Liver (tissue), 9 donors: ENCODE measurements around the gene B3GAT2. TPM values are rescaled to one million over a fixed set of nuclear protein-coding genes. Genes with fewer than 3 reads are reported as not detected.
A peak's percentile ranks its signal among the peaks of the same experiment; 100 is the strongest.

Source experiments
- DNase-seq: peaks from one replicate; pipeline ENCODE4 v3.0.0-alpha.2; 2017; ENCODE audit warnings: low spot score
- H3K27ac ChIP-seq, 2 donors: one replicate each; pipeline ENCODE4 v1.7.0; 2013; ENCODE audit warnings: inconsistent platforms in 2 of 2, low read length in 2 of 2, control low read depth in 1 of 2, low read depth in 1 of 2, mild to moderate bottlenecking in 1 of 2
- H3K27me3 ChIP-seq, 4 donors: one replicate each; pipeline versions ENCODE4 v1.6.1 to v1.7.0; 2013; ENCODE audit warnings: low read length in 3 of 4, inconsistent platforms in 1 of 4, mild to moderate bottlenecking in 1 of 4, moderate library complexity in 1 of 4; ENCODE audit not compliant: control insufficient read depth in 4 of 4, insufficient read depth in 4 of 4
- H3K36me3 ChIP-seq, 4 donors: one replicate each; pipeline versions ENCODE4 v1.6.1 to v1.7.0; 2013; ENCODE audit warnings: low read length in 3 of 4, mild to moderate bottlenecking in 3 of 4, low read depth in 1 of 4, moderate library complexity in 1 of 4; ENCODE audit not compliant: control insufficient read depth in 4 of 4, insufficient read depth in 3 of 4
- H3K4me1 ChIP-seq, 4 donors: one replicate each; pipeline versions ENCODE4 v1.6.1 to v1.7.0; 2013; ENCODE audit warnings: low read length in 3 of 4, mild to moderate bottlenecking in 3 of 4, moderate library complexity in 1 of 4; ENCODE audit not compliant: control insufficient read depth in 4 of 4, insufficient read depth in 4 of 4
- H3K4me3 ChIP-seq, 3 donors: one replicate each; pipeline versions ENCODE4 v1.6.1 to v1.7.0; 2013; ENCODE audit warnings: low read length in 3 of 3, control low read depth in 1 of 3, low read depth in 1 of 3, mild to moderate bottlenecking in 1 of 3
- H3K9ac ChIP-seq, 2 donors: one replicate each; pipeline ENCODE4 v1.7.0; 2013; ENCODE audit warnings: low read length in 2 of 2, mild to moderate bottlenecking in 2 of 2, moderate library complexity in 2 of 2, control low read depth in 1 of 2, low read depth in 1 of 2
- H3K9me3 ChIP-seq, 4 donors: one replicate each; pipeline versions ENCODE4 v1.6.1 to v1.7.0; 2013; ENCODE audit warnings: low read length in 3 of 4; ENCODE audit not compliant: control insufficient read depth in 4 of 4
- FOXA2 ChIP-seq: IDR thresholded peaks from 2 replicates; pipeline ENCODE4 v1.6.1; 2016; ENCODE audit warnings: antibody characterized with exemption
- HNF4A ChIP-seq, 2 donors: conservative IDR thresholded peaks; 2 replicates each; pipeline ENCODE4 v1.6.1; 2016; ENCODE audit warnings: antibody characterized with exemption in 2 of 2, mild to moderate bottlenecking in 2 of 2
- HNF4G ChIP-seq: IDR thresholded peaks from 2 replicates; pipeline ENCODE4 v1.6.1; 2016; ENCODE audit warnings: antibody characterized with exemption
- NR2F2 ChIP-seq: IDR thresholded peaks from 2 replicates; pipeline ENCODE4 v1.6.1; 2016; ENCODE audit warnings: antibody characterized with exemption
- RAD21 ChIP-seq, 2 donors: IDR thresholded peaks; 2 replicates each; pipeline ENCODE4 v1.6.1; 2016; ENCODE audit warnings: antibody characterized with exemption in 2 of 2, mild to moderate bottlenecking in 2 of 2
- RXRA ChIP-seq, 2 donors: IDR thresholded peaks; 2 replicates each; pipeline ENCODE4 v1.6.1; 2017 to 2018; ENCODE audit warnings: antibody characterized with exemption in 2 of 2, mild to moderate bottlenecking in 1 of 2
- SP1 ChIP-seq: IDR thresholded peaks from 2 replicates; pipeline ENCODE4 v1.6.1; 2018; ENCODE audit warnings: antibody characterized with exemption, mild to moderate bottlenecking
- WGBS: extraction: QIAGEN DNeasy Blood & Tissue Kit; methylation state at CpG from one replicate; pipeline ENCODE4 v1.1.7; 2013; 5-methylcytosine and 5-hydroxymethylcytosine counted together
- polyA plus RNA-seq, 2 donors: library from polyadenylated mRNA; stranded (reverse) in 1 of 2; unstranded in 1 of 2; fragments of 200-250 nt in 1 of 2; fragments of >200 nt in 1 of 2; fragmentation: Nextera tagmentation in 1 of 2; extraction: Ambion mirVana in 1 of 2; gene quantifications; one replicate each; pipeline versions ENCODE4 v1.2.1 to v1.2.3, GENCODE V29; 2013 to 2015
- total RNA-seq, 2 donors: library from RNA; depleted of rRNA; stranded (reverse); fragments of >200 nt; gene quantifications; one replicate each; pipeline ENCODE4 v1.2.3, GENCODE V29; 2014
- TF ChIP-seq, protein P1 (sequence below): fragments of 150-350 bp; IDR thresholded peaks from 2 replicates; pipeline ENCODE4 v1.5.1; 2017; ENCODE audit warnings: improper control_type of control experiment, low read depth, low read length; ENCODE audit not compliant: missing input control
- TF ChIP-seq, protein P2 (sequence below): IDR thresholded peaks from 2 replicates; pipeline ENCODE4 v1.6.1; 2016; ENCODE audit warnings: antibody characterized with exemption
- TF ChIP-seq, protein P3 (sequence below): IDR thresholded peaks from 2 replicates; pipeline ENCODE4 v1.6.1; 2016; ENCODE audit warnings: antibody characterized with exemption
- TF ChIP-seq, protein P4 (sequence below): IDR thresholded peaks from 2 replicates; pipeline ENCODE4 v1.6.1; 2016; ENCODE audit warnings: antibody characterized with exemption, mild to moderate bottlenecking
- donor health status: healthy.
- donor health status: healthy.
- donor health status: healthy.
- donor health status: healthy.
- donor health status: healthy.

B3GAT2 gene
- total and polyA plus RNA-seq, 4 donors = under 0.01 to 0.97 (median 0.36) TPM

DNA sequence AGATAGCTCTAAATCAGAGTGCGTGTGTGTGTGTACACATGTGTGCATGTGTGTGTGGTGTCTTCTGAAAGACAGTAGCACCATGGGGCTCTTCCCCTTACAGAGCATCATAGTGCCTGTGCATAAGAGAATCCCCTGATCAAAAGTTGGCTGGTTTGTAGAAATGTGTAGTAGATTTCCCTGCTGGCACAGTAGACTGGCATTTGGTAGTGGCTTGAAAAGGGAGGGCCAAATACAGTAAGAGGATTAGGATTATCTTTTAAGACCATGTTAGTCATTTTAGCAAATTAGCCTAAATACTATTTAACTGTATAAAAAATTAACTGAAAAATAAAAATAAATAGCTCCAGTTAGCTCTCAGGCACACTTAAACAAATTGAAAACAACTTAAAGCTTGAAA, 112.6 kb downstream of the B3GAT2 start:
- no peak overlapping the region for H3K27ac ChIP-seq
- H3K4me3 ChIP-seq = no peak overlapping the region
- WGBS = 97% methylated on average over 1 of the region's 1 CpG
- peaks cover 4 to 19% (median 8%) of the 10 kb centered on the region in 4 donors for H3K4me1 ChIP-seq
- no peak for DNase-seq
- no peak for TF ChIP-seq FOXA2
- no peak for TF ChIP-seq RAD21 (IDR thresholded peaks at IDR 0.05)
- H3K9ac ChIP-seq = no peak overlapping the region
- no peaks in the 10 kb centered on the region for H3K27me3 ChIP-seq
- no peaks in the 10 kb centered on the region for H3K9me3 ChIP-seq
- no peaks in the 10 kb centered on the region for H3K36me3 ChIP-seq

DNA sequence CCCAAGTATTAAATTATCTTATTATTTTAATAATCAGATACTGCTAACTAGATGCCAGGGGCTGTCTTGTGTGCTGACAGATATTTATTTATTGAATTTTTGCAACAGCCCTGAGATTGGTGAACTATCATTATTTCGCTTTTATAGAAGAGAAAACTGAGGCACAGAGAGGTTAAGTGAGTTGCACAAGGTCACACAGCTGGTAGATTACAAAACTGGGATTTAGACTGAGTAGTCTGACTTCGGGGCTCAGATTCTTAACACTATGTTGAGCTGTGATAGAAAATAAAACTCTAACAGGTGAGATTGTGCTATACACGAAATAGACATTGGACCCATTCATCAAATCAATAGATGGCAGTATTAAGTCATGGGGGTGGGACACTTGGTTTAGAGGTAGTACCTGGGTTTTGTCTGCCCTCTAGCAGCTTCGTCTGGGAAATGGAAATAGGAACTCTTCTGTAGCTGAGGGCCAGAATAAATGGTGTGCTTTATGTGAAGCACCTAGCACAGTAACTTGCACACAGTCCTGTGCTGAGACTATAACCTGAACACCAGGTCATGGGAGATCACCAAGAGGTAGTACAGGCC, 113.4 kb downstream of the B3GAT2 start:
- H3K27ac ChIP-seq = no peak overlapping the region
- H3K27me3 ChIP-seq = no peaks in the 10 kb centered on the region
- TF ChIP-seq SP1 (peak; percentile 53), HNF4G (peak; percentile 47), NR2F2 (no peak), RXRA (IDR thresholded peaks at IDR 0.05) (peak in 1 of 2 donors; percentile 15), HNF4A (conservative IDR thresholded peaks at IDR 0.05) (peak; percentile 42 to 81), RAD21 (IDR thresholded peaks at IDR 0.05) (peak; percentile 61 to 74)
- TF ChIP-seq, protein P1, sequence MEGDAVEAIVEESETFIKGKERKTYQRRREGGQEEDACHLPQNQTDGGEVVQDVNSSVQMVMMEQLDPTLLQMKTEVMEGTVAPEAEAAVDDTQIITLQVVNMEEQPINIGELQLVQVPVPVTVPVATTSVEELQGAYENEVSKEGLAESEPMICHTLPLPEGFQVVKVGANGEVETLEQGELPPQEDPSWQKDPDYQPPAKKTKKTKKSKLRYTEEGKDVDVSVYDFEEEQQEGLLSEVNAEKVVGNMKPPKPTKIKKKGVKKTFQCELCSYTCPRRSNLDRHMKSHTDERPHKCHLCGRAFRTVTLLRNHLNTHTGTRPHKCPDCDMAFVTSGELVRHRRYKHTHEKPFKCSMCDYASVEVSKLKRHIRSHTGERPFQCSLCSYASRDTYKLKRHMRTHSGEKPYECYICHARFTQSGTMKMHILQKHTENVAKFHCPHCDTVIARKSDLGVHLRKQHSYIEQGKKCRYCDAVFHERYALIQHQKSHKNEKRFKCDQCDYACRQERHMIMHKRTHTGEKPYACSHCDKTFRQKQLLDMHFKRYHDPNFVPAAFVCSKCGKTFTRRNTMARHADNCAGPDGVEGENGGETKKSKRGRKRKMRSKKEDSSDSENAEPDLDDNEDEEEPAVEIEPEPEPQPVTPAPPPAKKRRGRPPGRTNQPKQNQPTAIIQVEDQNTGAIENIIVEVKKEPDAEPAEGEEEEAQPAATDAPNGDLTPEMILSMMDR = peak; percentile 8
- TF ChIP-seq, protein P2, sequence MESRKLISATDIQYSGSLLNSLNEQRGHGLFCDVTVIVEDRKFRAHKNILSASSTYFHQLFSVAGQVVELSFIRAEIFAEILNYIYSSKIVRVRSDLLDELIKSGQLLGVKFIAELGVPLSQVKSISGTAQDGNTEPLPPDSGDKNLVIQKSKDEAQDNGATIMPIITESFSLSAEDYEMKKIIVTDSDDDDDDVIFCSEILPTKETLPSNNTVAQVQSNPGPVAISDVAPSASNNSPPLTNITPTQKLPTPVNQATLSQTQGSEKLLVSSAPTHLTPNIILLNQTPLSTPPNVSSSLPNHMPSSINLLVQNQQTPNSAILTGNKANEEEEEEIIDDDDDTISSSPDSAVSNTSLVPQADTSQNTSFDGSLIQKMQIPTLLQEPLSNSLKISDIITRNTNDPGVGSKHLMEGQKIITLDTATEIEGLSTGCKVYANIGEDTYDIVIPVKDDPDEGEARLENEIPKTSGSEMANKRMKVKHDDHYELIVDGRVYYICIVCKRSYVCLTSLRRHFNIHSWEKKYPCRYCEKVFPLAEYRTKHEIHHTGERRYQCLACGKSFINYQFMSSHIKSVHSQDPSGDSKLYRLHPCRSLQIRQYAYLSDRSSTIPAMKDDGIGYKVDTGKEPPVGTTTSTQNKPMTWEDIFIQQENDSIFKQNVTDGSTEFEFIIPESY = no peak
- TF ChIP-seq, protein P3, sequence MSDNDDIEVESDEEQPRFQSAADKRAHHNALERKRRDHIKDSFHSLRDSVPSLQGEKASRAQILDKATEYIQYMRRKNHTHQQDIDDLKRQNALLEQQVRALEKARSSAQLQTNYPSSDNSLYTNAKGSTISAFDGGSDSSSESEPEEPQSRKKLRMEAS = no peak
- H3K4me1 ChIP-seq = peaks cover 7 to 25% (median 16%) of the 10 kb centered on the region in 4 donors
- H3K9ac ChIP-seq = no peak overlapping the region
- no peaks in the 10 kb centered on the region for H3K36me3 ChIP-seq
- H3K4me3 ChIP-seq = no peak overlapping the region
- no peaks in the 10 kb centered on the region for H3K9me3 ChIP-seq
- DNase-seq = no peak
- WGBS = 75% methylated on average over 4 of the region's 4 CpGs

DNA sequence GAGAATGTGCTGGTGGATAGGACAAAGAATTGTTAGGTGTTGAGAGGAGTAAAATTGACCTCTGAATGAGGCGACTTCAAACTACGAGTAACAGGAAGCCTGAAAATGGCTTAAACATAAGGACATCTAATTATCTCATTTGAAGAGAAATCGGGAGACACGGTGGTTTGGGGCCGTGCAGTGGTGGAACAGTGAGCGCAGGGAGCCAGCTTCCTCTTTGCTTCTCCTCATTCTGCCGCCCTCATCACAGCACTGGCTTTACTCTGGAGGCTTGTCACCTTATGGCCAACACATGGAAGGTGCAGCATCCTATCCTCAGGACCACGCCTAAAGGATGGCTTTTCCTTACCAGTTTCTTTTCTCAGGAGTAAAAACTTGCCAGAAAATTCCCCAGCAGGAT, 114.3 kb downstream of the B3GAT2 start:
- Histone ChIP-seq H3K9me3 (no peaks in the 10 kb centered on the region), H3K4me3 (no peak overlapping the region), H3K4me1 (peaks cover 7 to 28% (median 18%) of the 10 kb centered on the region in 4 donors), H3K27me3 (no peaks in the 10 kb centered on the region), H3K27ac (no peak overlapping the region), H3K9ac (no peak overlapping the region), H3K36me3 (no peaks in the 10 kb centered on the region)
- no peak for DNase-seq
- WGBS = 96% methylated on average over 8 of the region's 8 CpGs
- TF ChIP-seq, protein P4, sequence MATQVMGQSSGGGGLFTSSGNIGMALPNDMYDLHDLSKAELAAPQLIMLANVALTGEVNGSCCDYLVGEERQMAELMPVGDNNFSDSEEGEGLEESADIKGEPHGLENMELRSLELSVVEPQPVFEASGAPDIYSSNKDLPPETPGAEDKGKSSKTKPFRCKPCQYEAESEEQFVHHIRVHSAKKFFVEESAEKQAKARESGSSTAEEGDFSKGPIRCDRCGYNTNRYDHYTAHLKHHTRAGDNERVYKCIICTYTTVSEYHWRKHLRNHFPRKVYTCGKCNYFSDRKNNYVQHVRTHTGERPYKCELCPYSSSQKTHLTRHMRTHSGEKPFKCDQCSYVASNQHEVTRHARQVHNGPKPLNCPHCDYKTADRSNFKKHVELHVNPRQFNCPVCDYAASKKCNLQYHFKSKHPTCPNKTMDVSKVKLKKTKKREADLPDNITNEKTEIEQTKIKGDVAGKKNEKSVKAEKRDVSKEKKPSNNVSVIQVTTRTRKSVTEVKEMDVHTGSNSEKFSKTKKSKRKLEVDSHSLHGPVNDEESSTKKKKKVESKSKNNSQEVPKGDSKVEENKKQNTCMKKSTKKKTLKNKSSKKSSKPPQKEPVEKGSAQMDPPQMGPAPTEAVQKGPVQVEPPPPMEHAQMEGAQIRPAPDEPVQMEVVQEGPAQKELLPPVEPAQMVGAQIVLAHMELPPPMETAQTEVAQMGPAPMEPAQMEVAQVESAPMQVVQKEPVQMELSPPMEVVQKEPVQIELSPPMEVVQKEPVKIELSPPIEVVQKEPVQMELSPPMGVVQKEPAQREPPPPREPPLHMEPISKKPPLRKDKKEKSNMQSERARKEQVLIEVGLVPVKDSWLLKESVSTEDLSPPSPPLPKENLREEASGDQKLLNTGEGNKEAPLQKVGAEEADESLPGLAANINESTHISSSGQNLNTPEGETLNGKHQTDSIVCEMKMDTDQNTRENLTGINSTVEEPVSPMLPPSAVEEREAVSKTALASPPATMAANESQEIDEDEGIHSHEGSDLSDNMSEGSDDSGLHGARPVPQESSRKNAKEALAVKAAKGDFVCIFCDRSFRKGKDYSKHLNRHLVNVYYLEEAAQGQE = no peak
